GM12872 (cell line): ENCODE data around the gene PLA2G6.

Experiments used
- TF ChIP-seq, protein P1 (sequence below): IDR thresholded peaks from 3 replicates; pipeline ENCODE4 v1.5.1; 2011; ENCODE audit warnings: low read depth, mild to moderate bottlenecking, low read length, moderate library complexity; ENCODE audit not compliant: insufficient read depth

Gene PLA2G6

GRCh38 chr22:38219632-38220031 is 38.0 kb upstream of the PLA2G6 start:
- TF ChIP-seq, protein P1, sequence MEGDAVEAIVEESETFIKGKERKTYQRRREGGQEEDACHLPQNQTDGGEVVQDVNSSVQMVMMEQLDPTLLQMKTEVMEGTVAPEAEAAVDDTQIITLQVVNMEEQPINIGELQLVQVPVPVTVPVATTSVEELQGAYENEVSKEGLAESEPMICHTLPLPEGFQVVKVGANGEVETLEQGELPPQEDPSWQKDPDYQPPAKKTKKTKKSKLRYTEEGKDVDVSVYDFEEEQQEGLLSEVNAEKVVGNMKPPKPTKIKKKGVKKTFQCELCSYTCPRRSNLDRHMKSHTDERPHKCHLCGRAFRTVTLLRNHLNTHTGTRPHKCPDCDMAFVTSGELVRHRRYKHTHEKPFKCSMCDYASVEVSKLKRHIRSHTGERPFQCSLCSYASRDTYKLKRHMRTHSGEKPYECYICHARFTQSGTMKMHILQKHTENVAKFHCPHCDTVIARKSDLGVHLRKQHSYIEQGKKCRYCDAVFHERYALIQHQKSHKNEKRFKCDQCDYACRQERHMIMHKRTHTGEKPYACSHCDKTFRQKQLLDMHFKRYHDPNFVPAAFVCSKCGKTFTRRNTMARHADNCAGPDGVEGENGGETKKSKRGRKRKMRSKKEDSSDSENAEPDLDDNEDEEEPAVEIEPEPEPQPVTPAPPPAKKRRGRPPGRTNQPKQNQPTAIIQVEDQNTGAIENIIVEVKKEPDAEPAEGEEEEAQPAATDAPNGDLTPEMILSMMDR: no peak

DNA sequence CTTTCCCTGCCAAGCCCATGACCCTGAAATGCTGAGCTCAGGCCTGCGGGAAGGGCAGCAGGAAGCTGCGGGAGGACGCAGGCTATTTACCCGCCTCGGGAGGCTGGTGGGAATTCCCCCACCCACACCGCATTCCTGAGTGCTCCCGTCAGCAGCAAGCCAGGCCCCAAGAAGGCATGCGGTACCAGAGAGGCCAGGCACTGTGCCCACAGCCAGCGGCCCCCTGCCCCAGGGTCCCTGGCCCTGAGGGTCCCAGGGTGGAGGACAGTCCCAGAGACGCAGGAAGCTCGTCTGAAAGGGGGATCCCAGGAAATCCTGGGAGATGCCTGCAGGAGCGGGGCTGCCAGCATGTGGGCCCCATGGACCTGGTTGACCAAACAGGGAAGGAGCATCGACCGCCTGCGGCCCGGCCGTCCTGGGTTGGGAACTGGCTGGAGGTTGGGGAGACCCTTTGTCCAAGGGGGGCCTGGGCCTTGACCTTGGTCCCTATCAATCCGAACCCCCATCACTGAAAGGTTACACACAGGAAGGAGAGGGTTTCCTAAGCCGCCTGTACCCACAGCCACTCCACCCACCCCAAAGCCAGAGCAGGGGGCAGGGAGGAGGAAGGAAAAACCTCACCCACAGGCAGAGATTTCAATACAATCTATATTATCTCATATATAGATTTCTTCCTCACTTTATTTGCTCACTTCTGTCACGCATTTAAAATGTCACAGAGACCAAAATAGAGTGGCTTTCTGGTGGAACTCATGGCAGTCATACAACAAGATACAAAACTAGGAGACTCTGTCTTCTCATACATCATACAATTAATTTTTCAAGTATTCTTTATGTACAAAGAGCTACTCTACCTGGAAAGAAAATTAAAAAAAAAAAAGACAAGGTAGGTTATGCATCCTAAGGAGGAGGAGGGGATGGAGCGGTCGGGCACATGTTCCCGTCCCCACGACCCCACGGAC is 37.3 kb upstream of the PLA2G6 start:
- TF ChIP-seq, protein P1: no peak

DNA sequence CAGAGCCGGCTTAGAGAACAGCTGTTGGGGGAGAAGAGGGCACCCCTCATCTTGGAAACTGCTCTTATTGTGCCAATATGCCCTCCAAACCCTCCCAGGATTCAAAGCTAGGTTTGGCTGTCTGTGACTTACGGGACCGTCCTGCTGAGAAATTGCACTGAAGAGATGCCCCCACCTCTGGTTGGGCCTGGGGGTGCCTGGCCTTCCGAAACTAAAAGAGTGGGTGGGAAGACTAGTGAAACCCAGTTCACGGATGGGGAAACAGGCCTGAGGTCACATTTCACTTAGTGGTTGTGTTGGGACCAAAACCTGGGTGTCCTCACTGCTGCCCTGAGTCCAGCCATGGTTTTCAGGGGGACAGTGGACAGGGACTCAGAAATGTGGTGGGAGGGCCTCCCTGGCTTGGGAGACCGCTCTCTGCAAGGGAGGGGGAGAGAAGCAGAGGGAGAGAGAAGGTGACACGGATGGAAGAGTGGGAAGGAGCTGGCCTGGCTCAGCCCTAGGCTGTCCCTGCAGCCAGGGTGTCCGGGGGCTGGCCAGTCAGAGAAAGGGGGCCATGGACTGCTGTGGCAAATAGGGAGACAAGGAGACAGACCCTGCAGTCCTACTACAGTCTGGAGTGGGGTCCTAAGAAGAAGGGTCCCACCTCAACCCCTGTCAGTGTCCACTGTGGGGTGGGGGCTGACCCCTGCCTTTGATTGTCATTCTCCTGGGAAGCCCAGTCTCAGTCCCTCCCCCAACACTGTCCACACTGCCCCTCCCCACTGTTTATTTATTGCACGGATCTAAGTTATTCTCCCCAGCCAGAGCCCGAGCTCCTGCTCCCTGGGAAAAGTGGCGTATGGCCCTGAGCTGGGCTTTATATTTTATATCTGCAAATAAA is 33.8 kb upstream of the PLA2G6 start:
- TF ChIP-seq, protein P1: no peak

DNA sequence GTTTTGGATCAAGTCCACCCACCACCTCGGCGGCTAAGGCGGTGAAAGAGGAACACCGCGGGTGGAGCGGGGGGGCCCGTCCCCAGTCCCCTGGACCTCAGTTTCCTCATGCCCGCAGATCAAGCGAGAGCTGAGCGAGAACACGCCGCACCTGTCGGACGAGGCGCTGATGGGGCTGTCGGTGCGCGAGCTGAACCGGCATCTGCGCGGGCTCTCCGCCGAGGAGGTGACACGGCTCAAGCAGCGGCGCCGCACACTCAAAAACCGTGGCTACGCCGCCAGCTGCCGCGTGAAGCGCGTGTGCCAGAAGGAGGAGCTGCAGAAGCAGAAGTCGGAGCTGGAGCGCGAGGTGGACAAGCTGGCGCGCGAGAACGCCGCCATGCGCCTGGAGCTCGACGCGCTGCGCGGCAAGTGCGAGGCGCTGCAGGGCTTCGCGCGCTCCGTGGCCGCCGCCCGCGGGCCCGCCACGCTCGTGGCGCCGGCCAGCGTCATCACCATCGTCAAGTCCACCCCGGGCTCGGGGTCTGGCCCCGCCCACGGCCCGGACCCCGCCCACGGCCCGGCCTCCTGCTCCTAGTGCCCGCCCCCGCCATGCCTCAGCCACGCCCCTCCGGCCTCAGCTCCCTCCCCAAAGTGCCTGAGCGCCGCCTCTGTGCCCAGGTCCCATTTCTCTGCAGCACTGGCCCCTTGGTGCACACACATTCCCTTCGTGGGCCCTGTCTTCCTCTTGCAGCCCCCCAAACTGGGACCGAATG is 32.8 kb upstream of the PLA2G6 start:
- TF ChIP-seq, protein P1: no peak

- TF ChIP-seq, protein P1: no peak
Measured at GRCh38 chr22:38213990-38214301, 32.3 kb upstream of the PLA2G6 start.

GRCh38 chr22:38213319-38213989 is 31.8 kb upstream of the PLA2G6 start:
- TF ChIP-seq, protein P1: no peak
